Pancreas (tissue), 10 donors: ENCODE results near the gene CYP26B1. TPM values are rescaled to one million over a fixed set of nuclear protein-coding genes. Genes with fewer than 3 reads are reported as not detected.

ENCODE experiments used
- ATAC-seq, 4 donors: fragments of 200-7000 bp; cut with Tn5 transposase; one replicate each; pipeline versions ENCODE4 v1.8.0 to v1.9.1; 2020; ENCODE audit warnings: mild to moderate bottlenecking in 4 of 4, moderate library complexity in 4 of 4
- DNase-seq, 6 donors: peaks; one replicate each; pipeline ENCODE4 v3.0.0-alpha.2; 2020
- FAIRE-seq: peaks from 2 replicates; lab custom pipeline; 2012; peaks lifted over from hg19 to GRCh38; lab: Jason Lieb, UNC
- H3K27ac ChIP-seq, 4 donors: fragments of 200-600 bp; sonication (generic); 1 replicate in 3 of 4; 2 replicates in 1 of 4; pipeline versions ENCODE4 v1.5.0 to v1.8.0; 2020
- H3K27me3 ChIP-seq, 4 donors: fragments of 200-600 bp; one replicate each; pipeline ENCODE4 v1.8.0; 2021
- H3K36me3 ChIP-seq, 3 donors: fragments of 200-600 bp; sonication (generic) in 1 of 3; one replicate each; pipeline versions ENCODE4 v1.5.0 to v1.8.0; 2020 to 2021
- H3K4me1 ChIP-seq, 3 donors: fragments of 200-600 bp; one replicate each; pipeline ENCODE4 v1.8.0; 2021
- H3K4me3 ChIP-seq, 4 donors: fragments of 200-600 bp; sonication (generic) in 2 of 4; one replicate each; pipeline versions ENCODE4 v1.5.0 to v1.8.0; 2020 to 2021
- H3K9me3 ChIP-seq, 4 donors: fragments of 200-600 bp; one replicate each; pipeline ENCODE4 v1.8.0; 2021
- WGBS, 2 donors: extraction: QIAGEN DNeasy Blood & Tissue Kit; methylation state at CpG; one replicate each; pipeline ENCODE4 v1.1.7; 2013; 5-methylcytosine and 5-hydroxymethylcytosine counted together
- intact Hi-C, 3 donors: fragments of 100-400 bp; cut with DNase I; formaldehyde crosslinking; loops; one replicate each; pipeline versions ENCODE4 v1.11.1 to v1.14.2; 2022
- polyA plus RNA-seq, 2 donors: library from polyadenylated mRNA; stranded (reverse); fragments of 200-250 nt; gene quantifications; one replicate each; pipeline ENCODE4 v1.2.3, GENCODE V29; 2013
- total RNA-seq, 6 donors: library from RNA; stranded (reverse); fragmentation: NEBNext Ultra II Directional in 4 of 6; extraction: Animal tissue kit (Norgen Biotek cat#: 25700) in 4 of 6; gene quantifications; one replicate each; pipeline versions ENCODE4 v1.2.1 to v1.2.4, GENCODE V29; 2021 to 2023
- TF ChIP-seq, protein P1 (sequence below), 4 donors: fragments of 200-600 bp; sonication (generic) in 3 of 4; IDR thresholded peaks; one replicate each; pipeline versions ENCODE4 v1.5.0 to v1.8.0; 2021; ENCODE audit warnings: antibody characterized with exemption in 4 of 4
- donor health status: healthy with polysubstance abuse.
- donor health status: DM: no; HTN: no; CAD: no; lungs with moderate emphysema.
- donor health status: DM: no; HTN: no; CAD: no.
- donor health status: control.
- donor health status: control.
- donor health status: Bipolar disorder and iron deficiency.
- donor health status: DM: yes; HTN: yes; CAD: no.
- donor health status: DM: no; HTN: no; CAD: no.
- donor health status: DM: no; HTN: no; CAD: no.
- donor health status: DM: yes; HTN: yes; CAD: no.

Gene CYP26B1
- total and polyA plus RNA-seq, 8 donors, result 0.16 to 1.3 (median 0.46) TPM

DNA sequence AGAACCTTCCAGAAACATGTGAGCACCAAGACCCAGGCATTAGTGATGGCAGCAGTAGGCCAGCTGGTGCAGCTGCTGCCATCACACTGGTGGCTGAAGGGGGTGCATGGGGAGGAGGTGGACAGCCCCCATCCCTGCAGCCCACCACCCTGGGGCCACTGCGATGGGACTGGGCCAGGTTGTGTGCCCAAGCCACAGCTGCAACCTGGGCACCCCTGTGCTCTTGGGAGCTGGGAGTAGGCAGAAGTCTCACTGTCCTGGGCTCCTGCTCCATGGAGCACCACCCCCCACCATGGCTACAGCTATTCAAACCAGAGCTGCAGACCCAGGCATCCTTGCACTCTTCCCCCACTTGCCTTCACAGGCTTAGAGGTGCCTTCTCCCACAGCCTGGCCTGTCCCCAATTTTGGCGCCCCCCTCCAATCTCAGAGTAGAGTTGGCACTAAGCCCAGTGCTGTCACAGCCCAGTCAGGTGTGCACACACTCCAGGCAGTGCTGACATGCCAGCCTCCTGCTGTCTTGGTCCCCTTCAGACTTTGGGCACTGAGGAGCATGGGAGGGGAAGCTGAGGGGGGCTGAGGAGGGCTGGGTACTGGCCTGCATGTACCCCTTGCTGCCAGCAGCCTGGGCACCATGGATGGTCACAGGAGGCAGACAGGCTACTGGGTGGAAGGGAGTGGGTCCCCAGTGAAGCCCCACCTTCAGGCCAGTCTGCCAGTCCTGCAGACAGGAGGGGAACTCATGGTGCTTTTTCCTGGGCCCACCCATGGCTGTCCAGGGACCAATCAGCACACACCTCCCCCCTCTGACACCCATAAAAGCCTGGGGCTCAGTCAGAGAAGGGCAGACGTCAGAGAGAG is 67.1 kb downstream of the CYP26B1 start:
- H3K9me3 ChIP-seq, result no peaks in the 10 kb centered on the region
- H3K4me3 ChIP-seq, result no peak overlapping the region
- H3K27ac ChIP-seq, result no peak overlapping the region
- intact Hi-C loops, result no loop called here
- no peaks in the 10 kb centered on the region for H3K27me3 ChIP-seq
- H3K36me3 ChIP-seq, result no peaks in the 10 kb centered on the region
- WGBS, 2 donors, result 82 to 87% methylated on average over 3 of the region's 3 CpGs
- TF ChIP-seq, protein P1, sequence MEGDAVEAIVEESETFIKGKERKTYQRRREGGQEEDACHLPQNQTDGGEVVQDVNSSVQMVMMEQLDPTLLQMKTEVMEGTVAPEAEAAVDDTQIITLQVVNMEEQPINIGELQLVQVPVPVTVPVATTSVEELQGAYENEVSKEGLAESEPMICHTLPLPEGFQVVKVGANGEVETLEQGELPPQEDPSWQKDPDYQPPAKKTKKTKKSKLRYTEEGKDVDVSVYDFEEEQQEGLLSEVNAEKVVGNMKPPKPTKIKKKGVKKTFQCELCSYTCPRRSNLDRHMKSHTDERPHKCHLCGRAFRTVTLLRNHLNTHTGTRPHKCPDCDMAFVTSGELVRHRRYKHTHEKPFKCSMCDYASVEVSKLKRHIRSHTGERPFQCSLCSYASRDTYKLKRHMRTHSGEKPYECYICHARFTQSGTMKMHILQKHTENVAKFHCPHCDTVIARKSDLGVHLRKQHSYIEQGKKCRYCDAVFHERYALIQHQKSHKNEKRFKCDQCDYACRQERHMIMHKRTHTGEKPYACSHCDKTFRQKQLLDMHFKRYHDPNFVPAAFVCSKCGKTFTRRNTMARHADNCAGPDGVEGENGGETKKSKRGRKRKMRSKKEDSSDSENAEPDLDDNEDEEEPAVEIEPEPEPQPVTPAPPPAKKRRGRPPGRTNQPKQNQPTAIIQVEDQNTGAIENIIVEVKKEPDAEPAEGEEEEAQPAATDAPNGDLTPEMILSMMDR (IDR thresholded peaks at IDR 0.05), result no peak
- ATAC-seq (no peak), FAIRE-seq (no peak), DNase-seq (no peak)
- peaks cover 0 to 2% (median 0%) of the 10 kb centered on the region in 3 donors for H3K4me1 ChIP-seq
